HG02852 (cell line): ENCODE data around the gene ACTR10.

Experiments used
- ATAC-seq: cut with Tn5 transposase; IDR thresholded peaks from one replicate; pipeline ENCODE4 v1.9.1; 2021; ENCODE audit warnings: mild to moderate bottlenecking, moderate library complexity; ENCODE audit not compliant: unreplicated experiment

The ACTR10 gene

DNA sequence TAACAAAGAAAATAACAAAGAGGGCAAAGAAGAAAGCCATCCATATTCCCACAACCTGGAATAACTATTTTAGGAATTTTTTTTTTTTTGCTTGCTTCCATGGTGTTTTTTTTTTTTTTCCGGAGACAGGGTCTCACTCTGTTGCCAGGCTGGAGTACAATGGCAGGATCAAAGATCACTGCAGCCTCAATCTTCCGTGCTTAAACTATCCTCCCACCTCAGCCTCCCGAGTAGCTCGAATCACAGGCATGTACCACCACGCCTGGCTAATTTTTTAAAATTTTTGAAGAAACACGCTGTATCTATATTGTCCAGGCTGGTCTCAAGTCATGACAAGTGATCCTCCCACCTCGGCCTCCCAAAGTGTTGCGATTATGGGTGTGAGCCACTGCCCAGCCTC is 78.2 kb downstream of the ACTR10 start:
- no peak for ATAC-seq

DNA sequence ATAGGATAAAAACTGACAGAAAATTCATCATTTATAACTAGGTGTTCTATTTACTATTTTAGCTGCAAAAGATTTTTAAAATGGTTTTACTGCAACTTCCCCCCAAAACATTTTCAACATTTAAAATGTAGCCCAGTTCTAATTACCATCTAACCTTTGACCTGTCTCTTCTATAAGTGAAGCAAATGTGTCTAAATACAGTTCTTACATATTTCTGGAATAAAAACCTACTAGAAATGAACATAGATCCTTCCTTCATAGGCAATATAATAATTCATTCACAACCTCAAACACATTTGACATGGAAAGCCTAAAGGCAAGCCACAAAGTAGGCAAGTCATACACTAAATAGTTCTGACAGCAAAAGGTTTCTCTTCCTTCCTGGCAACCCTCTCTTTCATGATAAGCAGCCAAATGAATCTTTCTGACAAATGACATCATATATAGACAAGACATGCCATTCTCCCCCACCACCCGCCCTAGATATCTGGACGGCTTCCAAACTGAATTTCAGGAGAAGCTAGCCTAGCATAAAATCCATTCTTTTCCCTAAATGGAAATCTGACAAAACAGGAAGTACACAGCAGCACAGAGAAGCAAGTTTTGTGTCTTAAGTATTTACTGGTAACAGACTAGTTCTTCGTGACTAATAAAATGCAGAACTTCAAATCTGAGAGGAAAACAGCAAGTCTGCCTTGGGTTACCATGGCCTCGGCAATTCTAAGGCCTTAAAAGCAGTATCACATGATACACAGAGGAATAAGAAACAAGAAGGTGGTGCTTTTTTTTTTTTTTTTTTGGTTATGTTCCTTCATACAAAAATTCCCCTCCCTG is 81.2 kb downstream of the ACTR10 start:
- peak; percentile 69 for ATAC-seq

GRCh38 chr14:58281969-58282368 is 82.0 kb downstream of the ACTR10 start:
- no peak for ATAC-seq

DNA sequence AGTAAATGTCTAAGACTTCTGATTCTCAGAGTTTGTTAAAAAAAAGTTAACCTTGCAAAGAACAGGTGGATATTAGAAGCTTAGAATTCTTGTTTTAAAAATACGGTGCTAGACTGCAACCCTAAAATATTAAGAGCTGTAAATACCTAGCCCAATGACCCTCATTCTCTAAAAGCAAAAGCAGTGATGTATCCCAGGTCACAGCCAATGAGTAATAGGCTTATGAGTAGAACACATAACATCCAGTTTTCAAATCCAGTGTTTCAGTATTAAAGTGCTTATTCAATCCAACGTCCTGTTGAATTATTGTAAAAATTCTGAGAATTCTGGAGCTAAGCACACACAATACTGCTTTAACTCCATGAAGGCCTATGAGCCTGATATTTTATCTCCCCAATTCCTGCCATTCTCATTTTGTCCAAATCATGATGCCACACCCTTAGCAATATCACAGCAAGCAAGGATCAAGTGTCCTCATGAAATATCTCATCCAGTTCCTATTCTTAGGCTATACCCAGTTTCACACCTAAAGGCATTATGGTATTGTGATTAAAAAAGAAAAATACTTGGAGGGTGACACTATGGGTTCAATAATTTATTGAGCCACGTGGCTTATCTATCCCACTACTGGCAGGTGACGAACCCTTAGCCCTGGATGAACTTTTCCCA is 83.1 kb downstream of the ACTR10 start:
- ATAC-seq, result no peak

GRCh38 chr14:58283730-58284129 is 83.8 kb downstream of the ACTR10 start:
- ATAC-seq, result no peak

DNA sequence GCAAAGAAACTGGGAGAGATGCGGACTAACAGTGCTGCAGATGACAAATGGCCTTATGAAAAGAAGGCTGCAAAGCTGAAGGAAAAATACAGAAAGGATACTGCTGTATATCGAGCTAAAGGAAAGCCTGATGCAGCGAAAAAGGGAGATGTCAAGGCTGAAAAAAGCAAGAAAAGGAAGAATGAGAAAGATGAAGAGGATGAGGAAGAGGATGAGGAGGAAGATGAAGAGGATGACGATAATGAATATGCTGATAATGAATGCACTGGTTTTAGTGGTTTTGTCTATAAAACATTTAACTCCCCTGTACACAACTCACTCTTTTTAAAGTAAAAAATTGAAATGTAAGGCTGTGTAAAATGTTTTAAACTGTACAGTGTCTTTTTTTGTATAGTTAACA is 85.2 kb downstream of the ACTR10 start:
- ATAC-seq, result no peak
